H9 (cell line): ENCODE data around the gene OLR1. TPM values are rescaled to one million over a fixed set of nuclear protein-coding genes. Genes with fewer than 3 reads are reported as not detected.

ENCODE experiments used
- DNase-seq: peaks from one replicate; pipeline ENCODE4 v3.0.0-alpha.2; 2017
- H2AFZ ChIP-seq: one replicate; pipeline ENCODE4 v1.6.1; 2013; ENCODE audit warnings: mild to moderate bottlenecking, low read length, control low read depth, moderate library complexity
- H2AK5ac ChIP-seq: 2 replicates; pipeline ENCODE4 v1.6.1; 2013; ENCODE audit warnings: low read length, control low read depth, mixed read lengths; ENCODE audit not compliant: insufficient read length
- H2BK120ac ChIP-seq: one replicate; pipeline ENCODE4 v1.6.1; 2013; ENCODE audit warnings: low read depth, mild to moderate bottlenecking, low read length, control low read depth, inconsistent platforms; ENCODE audit not compliant: poor library complexity, severe bottlenecking
- H2BK12ac ChIP-seq: 2 replicates; pipeline ENCODE4 v1.6.1; 2013; ENCODE audit warnings: low read length, control low read depth, mixed read lengths, low read depth; ENCODE audit not compliant: insufficient read length
- H2BK15ac ChIP-seq: 2 replicates; pipeline ENCODE4 v1.6.1; 2013; ENCODE audit warnings: low read depth, low read length, control low read depth
- H2BK20ac ChIP-seq: one replicate; pipeline ENCODE4 v1.6.1; 2013; ENCODE audit warnings: low read depth, mild to moderate bottlenecking, low read length, control low read depth, inconsistent platforms; ENCODE audit not compliant: poor library complexity, severe bottlenecking
- H2BK5ac ChIP-seq: 2 replicates; pipeline ENCODE4 v1.6.1; 2013; ENCODE audit warnings: low read length, control low read depth, mixed read lengths; ENCODE audit not compliant: insufficient read length
- H3K14ac ChIP-seq: 2 replicates; pipeline ENCODE4 v1.6.1; 2013; ENCODE audit warnings: low read length, control low read depth; ENCODE audit not compliant: insufficient read depth
- H3K18ac ChIP-seq: 2 replicates; pipeline ENCODE4 v1.6.1; 2013; ENCODE audit warnings: low read depth, mild to moderate bottlenecking, mixed read lengths, low read length, control low read depth; ENCODE audit not compliant: insufficient read length
- H3K23ac ChIP-seq: 2 replicates; pipeline ENCODE4 v1.6.1; 2013; ENCODE audit warnings: low read length, control low read depth, mixed read lengths, low read depth; ENCODE audit not compliant: insufficient read length
- H3K23me2 ChIP-seq: 2 replicates; pipeline ENCODE4 v1.6.1; 2013; ENCODE audit warnings: low read depth, mild to moderate bottlenecking, mixed read lengths, low read length, control low read depth; ENCODE audit not compliant: insufficient read length, poor library complexity, severe bottlenecking
- H3K27ac ChIP-seq: 2 replicates; pipeline ENCODE4 v1.5.1; 2013; ENCODE audit warnings: low read length, control low read depth, mixed read lengths, low read depth; ENCODE audit not compliant: insufficient read length
- H3K27me3 ChIP-seq: 2 replicates; pipeline ENCODE4 v1.6.1; 2013; ENCODE audit warnings: low read length, control low read depth, inconsistent platforms; ENCODE audit not compliant: insufficient read depth
- H3K4ac ChIP-seq: 2 replicates; pipeline ENCODE4 v1.6.1; 2013; ENCODE audit warnings: low read depth, mild to moderate bottlenecking, control low read depth, inconsistent platforms, low read length, moderate library complexity
- H3K4me1 ChIP-seq: 2 replicates; pipeline ENCODE4 v1.6.1; 2013; ENCODE audit warnings: low read length, control low read depth, inconsistent platforms; ENCODE audit not compliant: insufficient read depth
- H3K4me2 ChIP-seq: 2 replicates; pipeline ENCODE4 v1.6.1; 2013; ENCODE audit warnings: low read length, control low read depth, mixed read lengths; ENCODE audit not compliant: insufficient read length, insufficient read depth
- H3K56ac ChIP-seq: 2 replicates; pipeline ENCODE4 v1.6.1; 2013; ENCODE audit warnings: low read depth, mild to moderate bottlenecking, mixed read lengths, low read length, control low read depth; ENCODE audit not compliant: insufficient read length
- H3K79me1 ChIP-seq: 2 replicates; pipeline ENCODE4 v1.6.1; 2013; ENCODE audit warnings: low read depth, mild to moderate bottlenecking, moderate library complexity, low read length, control low read depth, inconsistent platforms; ENCODE audit not compliant: insufficient read depth, poor library complexity, severe bottlenecking
- H3K79me2 ChIP-seq: 2 replicates; pipeline ENCODE4 v1.6.1; 2013; ENCODE audit warnings: low read length, control low read depth, inconsistent platforms; ENCODE audit not compliant: insufficient read depth
- H3K9ac ChIP-seq: 2 replicates; pipeline ENCODE4 v1.6.1; 2013; ENCODE audit warnings: low read length, control low read depth, mixed read lengths; ENCODE audit not compliant: insufficient read length; ENCODE audit errors: extremely low read depth
- H3K9me3 ChIP-seq: one replicate; pipeline ENCODE4 v1.6.1; 2013; ENCODE audit warnings: low read depth, low read length, inconsistent platforms; ENCODE audit not compliant: control insufficient read depth
- H3T11ph ChIP-seq: one replicate; pipeline ENCODE4 v1.6.1; 2013; ENCODE audit warnings: mild to moderate bottlenecking, low read length, control low read depth, inconsistent platforms
- H4K20me1 ChIP-seq: one replicate; pipeline ENCODE4 v1.6.1; 2013; ENCODE audit not compliant: control insufficient read depth, insufficient read length, insufficient read depth
- H4K5ac ChIP-seq: 2 replicates; pipeline ENCODE4 v1.6.1; 2013; ENCODE audit warnings: low read depth, mild to moderate bottlenecking, mixed read lengths, low read length, control low read depth; ENCODE audit not compliant: insufficient read length
- H4K8ac ChIP-seq: replicated peaks from 2 replicates; pipeline ENCODE4 v1.6.1; 2013; ENCODE audit warnings: low read length, control low read depth, mixed read lengths, low read depth; ENCODE audit not compliant: insufficient read length
- H4K91ac ChIP-seq: 2 replicates; pipeline ENCODE4 v1.6.1; 2013; ENCODE audit warnings: low read depth, mild to moderate bottlenecking, moderate library complexity, mixed read lengths, low read length, control low read depth; ENCODE audit not compliant: insufficient read length
- H3K27ac Mint-ChIP-seq, 3 experiments: 2 replicates in 2 of 3; 3 replicates in 1 of 3; pipeline ENCODE4 v1.8.0; 2020 to 2021; ENCODE audit warnings: mixed read lengths in 3 of 3, mild to moderate bottlenecking in 1 of 3, moderate library complexity in 1 of 3
- H3K27me3 Mint-ChIP-seq: 2 replicates; pipeline ENCODE4 v1.8.0; 2021; ENCODE audit warnings: low read depth, mild to moderate bottlenecking, moderate library complexity, mixed read lengths
- H3K36me3 Mint-ChIP-seq, 3 experiments: 2 replicates in 2 of 3; 3 replicates in 1 of 3; pipeline ENCODE4 v1.8.0; 2020 to 2021; ENCODE audit warnings: low read depth in 3 of 3, mixed read lengths in 3 of 3; ENCODE audit not compliant: insufficient read depth in 1 of 3
- H3K4me1 Mint-ChIP-seq, 2 experiments: 2 replicates each; pipeline ENCODE4 v1.8.0; 2020; ENCODE audit warnings: mixed read lengths in 2 of 2
- H3K4me3 Mint-ChIP-seq, 2 experiments: 2 replicates in 1 of 2; 3 replicates in 1 of 2; pipeline ENCODE4 v1.8.0; 2020 to 2021; ENCODE audit warnings: mild to moderate bottlenecking in 2 of 2, mixed read lengths in 2 of 2, moderate library complexity in 1 of 2
- H3K9me3 Mint-ChIP-seq, 2 experiments: 2 replicates in 1 of 2; 3 replicates in 1 of 2; pipeline ENCODE4 v1.8.0; 2020; ENCODE audit warnings: mild to moderate bottlenecking in 2 of 2, mixed read lengths in 2 of 2, moderate library complexity in 1 of 2
- WGBS: extraction: QIAGEN DNeasy Blood & Tissue Kit; methylation state at CpG from one replicate; pipeline ENCODE4 v1.1.7; 2013; ENCODE audit warnings: missing lambda C conversion rate, low lambda C conversion rate, mixed read lengths; ENCODE audit not compliant: insufficient read length; ENCODE audit errors: extremely low coverage; 5-methylcytosine and 5-hydroxymethylcytosine counted together
- total RNA-seq: library from RNA; stranded (reverse); gene quantifications from 2 replicates; pipeline ENCODE4 v1.2.1, GENCODE V29; 2021
- TF ChIP-seq, protein P1 (sequence below): fragments of 200-600 bp; sonication (generic); conservative IDR thresholded peaks from 3 replicates; pipeline ENCODE4 v1.8.0; 2021; ENCODE audit warnings: antibody characterized with exemption, mild to moderate bottlenecking

The OLR1 gene
- total RNA-seq, 1 experiment from 2014 or later: not detected

DNA sequence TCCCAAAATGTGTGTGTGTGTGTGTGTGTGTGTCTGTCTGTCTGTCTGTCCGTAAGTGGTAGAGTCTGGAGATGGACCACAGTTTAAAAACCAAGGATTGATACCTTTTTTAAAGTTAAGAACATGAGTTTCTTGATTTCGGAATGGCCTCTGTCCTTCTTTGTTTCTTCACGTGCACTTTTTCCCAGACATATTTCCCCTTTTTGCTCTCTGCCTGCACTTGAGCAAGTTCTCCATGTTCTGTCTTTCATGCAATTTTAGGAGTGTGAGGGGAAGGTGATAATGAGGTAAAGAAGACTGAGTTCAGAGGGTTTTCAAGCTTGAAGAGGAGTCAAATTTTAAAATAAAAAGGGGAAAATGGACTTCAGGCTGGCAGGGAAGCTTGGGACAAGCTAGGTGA lies 12.7 kb downstream of the OLR1 start:
- no peak overlapping the region for H2AK5ac ChIP-seq
- H3K9ac ChIP-seq: no peak overlapping the region
- no peak overlapping the region for H3K4me2 ChIP-seq
- Mint-ChIP-seq H3K4me3 (no peak overlapping the region), H3K36me3 (no peaks in the 10 kb centered on the region; a peak in 1 of 7 replicates), H3K9me3 (no peaks in the 10 kb centered on the region), H3K4me1 (peaks cover 0 to under 1% of the 10 kb centered on the region in 2 experiments; a peak in 1 of 4 replicates), H3K27ac (no peak overlapping the region), H3K27me3 (peaks cover 2% of the 10 kb centered on the region; the same call in 1 of the 2 replicates)
- no peaks in the 10 kb centered on the region for H3K79me1 ChIP-seq
- no peaks in the 10 kb centered on the region for H3K23me2 ChIP-seq
- no peak overlapping the region for H3T11ph ChIP-seq
- no peak overlapping the region for H2BK20ac ChIP-seq
- H4K91ac ChIP-seq: no peak overlapping the region
- H4K20me1 ChIP-seq: no peaks in the 10 kb centered on the region
- H4K8ac ChIP-seq: no peak overlapping the region
- no CpG with 5 or more reads among the region's 3 CpGs for WGBS
- H3K9me3 ChIP-seq: no peaks in the 10 kb centered on the region
- no peak for DNase-seq
- no peaks in the 10 kb centered on the region for H3K27me3 ChIP-seq
- no peaks in the 10 kb centered on the region for H3K79me2 ChIP-seq
- no peak overlapping the region for H3K18ac ChIP-seq
- no peak overlapping the region for H2BK12ac ChIP-seq
- H3K56ac ChIP-seq: no peak overlapping the region
- no peak overlapping the region for H3K27ac ChIP-seq
- no peak overlapping the region for H2BK5ac ChIP-seq
- H3K4me1 ChIP-seq: no peaks in the 10 kb centered on the region
- H4K5ac ChIP-seq: no peak overlapping the region
- no peak overlapping the region for H2BK15ac ChIP-seq
- H3K14ac ChIP-seq: no peak overlapping the region
- TF ChIP-seq, protein P1, sequence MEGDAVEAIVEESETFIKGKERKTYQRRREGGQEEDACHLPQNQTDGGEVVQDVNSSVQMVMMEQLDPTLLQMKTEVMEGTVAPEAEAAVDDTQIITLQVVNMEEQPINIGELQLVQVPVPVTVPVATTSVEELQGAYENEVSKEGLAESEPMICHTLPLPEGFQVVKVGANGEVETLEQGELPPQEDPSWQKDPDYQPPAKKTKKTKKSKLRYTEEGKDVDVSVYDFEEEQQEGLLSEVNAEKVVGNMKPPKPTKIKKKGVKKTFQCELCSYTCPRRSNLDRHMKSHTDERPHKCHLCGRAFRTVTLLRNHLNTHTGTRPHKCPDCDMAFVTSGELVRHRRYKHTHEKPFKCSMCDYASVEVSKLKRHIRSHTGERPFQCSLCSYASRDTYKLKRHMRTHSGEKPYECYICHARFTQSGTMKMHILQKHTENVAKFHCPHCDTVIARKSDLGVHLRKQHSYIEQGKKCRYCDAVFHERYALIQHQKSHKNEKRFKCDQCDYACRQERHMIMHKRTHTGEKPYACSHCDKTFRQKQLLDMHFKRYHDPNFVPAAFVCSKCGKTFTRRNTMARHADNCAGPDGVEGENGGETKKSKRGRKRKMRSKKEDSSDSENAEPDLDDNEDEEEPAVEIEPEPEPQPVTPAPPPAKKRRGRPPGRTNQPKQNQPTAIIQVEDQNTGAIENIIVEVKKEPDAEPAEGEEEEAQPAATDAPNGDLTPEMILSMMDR: no peak
- H3K4ac ChIP-seq: no peak overlapping the region
- H2BK120ac ChIP-seq: no peak overlapping the region
- H3K23ac ChIP-seq: no peak overlapping the region
- no peak overlapping the region for H2AFZ ChIP-seq
